ENCODE measurements around the gene AICDA.

- TF ChIP-seq POLR2A (IDR thresholded peaks at IDR 0.05; ENCODE audit: extremely low read depth, insufficient read length) (no peak), CTCF (IDR thresholded peaks at IDR 0.05; ENCODE audit: low read depth, low read length) (no peak), MAX (IDR thresholded peaks at IDR 0.05; ENCODE audit: low read depth, low read length) (no peak)
Observed at GRCh38 chr12:8615206-8615605, 2.5 kb upstream of the AICDA start.
